Transverse colon (tissue), 4 donors: ENCODE results near the gene CAVIN1. TPM values are rescaled to one million over a fixed set of nuclear protein-coding genes. Genes with fewer than 3 reads are reported as not detected.

Source experiments
- DNase-seq: peaks from one replicate; pipeline ENCODE4 v3.0.0-alpha.2; 2019
- H3K27ac ChIP-seq, 4 donors: fragments of 200-600 bp; sonication (generic); 2 replicates each; pipeline ENCODE4 v1.5.1; 2016 to 2018; ENCODE audit warnings: inconsistent platforms in 4 of 4
- H3K27me3 ChIP-seq: fragments of 200-600 bp; sonication (generic); 2 replicates; pipeline ENCODE4 v1.5.1; 2017; ENCODE audit warnings: inconsistent platforms
- H3K36me3 ChIP-seq, 4 donors: fragments of 200-600 bp; sonication (generic); 2 replicates each; pipeline ENCODE4 v1.5.1; 2017 to 2019; ENCODE audit warnings: inconsistent platforms in 4 of 4
- H3K4me1 ChIP-seq, 4 donors: fragments of 200-600 bp; sonication (generic); 2 replicates each; pipeline ENCODE4 v1.5.1; 2017 to 2020; ENCODE audit warnings: inconsistent platforms in 4 of 4
- H3K4me3 ChIP-seq, 4 donors: fragments of 200-600 bp; sonication (generic); 1 replicate in 1 of 4; 2 replicates in 3 of 4; pipeline versions ENCODE4 v1.5.1 to v1.6.1; 2017 to 2019; ENCODE audit warnings: inconsistent platforms in 4 of 4
- H3K9me3 ChIP-seq, 2 donors: fragments of 200-600 bp; sonication (generic); 2 replicates each; pipeline ENCODE4 v1.5.1; 2017 to 2019; ENCODE audit warnings: inconsistent platforms in 2 of 2
- EP300 ChIP-seq: sonication (generic); formaldehyde crosslinking; IDR thresholded peaks from one replicate; pipeline ENCODE4 v1.6.1; 2017; ENCODE audit warnings: antibody characterized with exemption, low read depth
- POLR2A ChIP-seq: fragments of 450-650 bp; IDR thresholded peaks from one replicate; pipeline ENCODE4 v1.6.1; 2016; ENCODE audit warnings: antibody characterized with exemption, mild to moderate bottlenecking, moderate library complexity
- POLR2AphosphoS5 ChIP-seq, 3 donors: sonication (generic); formaldehyde crosslinking; IDR thresholded peaks; one replicate each; pipeline ENCODE4 v1.6.1; 2016; ENCODE audit warnings: antibody characterized with exemption in 3 of 3
- WGBS, 2 donors: methylation state at CpG; one replicate each; pipeline ENCODE4 v1.1.5; 2018; ENCODE audit warnings: low coverage in 1 of 2; 5-methylcytosine and 5-hydroxymethylcytosine counted together
- in situ Hi-C, 4 donors: fragments of 200-750 bp; cut with MboI; loops; one replicate each; pipeline versions ENCODE4 v1.15.0 to v1.15.1; 2017; ENCODE audit warnings: low sequenced_read_pairs in 3 of 4, low pct_ligation_motif_present in 1 of 4, low pct_unique_long_range_greater_than_20kb in 1 of 4
- intact Hi-C: fragments of 100-400 bp; cut with DNase I; formaldehyde crosslinking; loops from one replicate; pipeline ENCODE4 v1.15.1; 2023; ENCODE audit warnings: low total_unique reads
- total RNA-seq, 4 donors: library from RNA; depleted of rRNA; stranded (reverse); fragments of >200 nt; gene quantifications; one replicate each; pipeline ENCODE4 v1.1.0, GENCODE V29; 2016
- TF ChIP-seq, protein P1 (sequence below), 5 experiments: fragments of 200-600 bp in 3 of 5; fragments of 450-650 bp in 2 of 5; sonication (generic) in 3 of 5; IDR thresholded peaks; 1 replicate in 2 of 5; 2 replicates in 3 of 5; pipeline ENCODE4 v1.5.1; 2016 to 2017; ENCODE audit warnings: antibody characterized with exemption in 5 of 5, inconsistent platforms in 3 of 5, mild to moderate bottlenecking in 2 of 5, moderate library complexity in 1 of 5

Gene CAVIN1
- total RNA-seq, 4 donors from 2014 or later = 53.7 to 135 (median 69.2) TPM

DNA sequence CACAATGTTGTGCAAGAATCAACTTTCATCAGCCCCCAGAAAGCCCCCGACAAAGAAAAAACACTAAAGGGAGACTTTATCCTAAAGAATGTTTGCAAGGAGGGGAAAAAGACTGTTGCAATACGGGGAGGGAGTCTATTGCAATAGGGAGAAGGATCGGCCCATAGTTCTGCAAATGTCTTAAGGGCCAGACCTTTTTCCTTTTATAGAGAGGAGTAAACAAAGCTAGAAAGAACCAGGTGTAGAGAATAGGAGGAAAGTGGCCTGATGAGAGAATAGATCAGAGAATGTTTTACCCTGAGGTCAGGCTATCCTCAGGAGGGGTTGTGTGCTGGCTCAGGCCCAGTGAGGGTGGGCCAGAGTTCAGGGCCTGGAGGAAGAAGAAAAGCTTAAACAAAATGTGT lies 8.7 kb upstream of the CAVIN1 start:
- no peak for DNase-seq
- intact Hi-C loops = no loop called here
- Histone ChIP-seq H3K4me1 (peaks cover 5 to 28% (median 13%) of the 10 kb centered on the region in 4 donors), H3K27me3 (no peaks in the 10 kb centered on the region), H3K27ac (peak overlapping the region in 1 of 4 donors; percentile 33), H3K4me3 (no peak overlapping the region), H3K9me3 (no peaks in the 10 kb centered on the region), H3K36me3 (no peaks in the 10 kb centered on the region)
- TF ChIP-seq POLR2A = no peak
- TF ChIP-seq, protein P1, sequence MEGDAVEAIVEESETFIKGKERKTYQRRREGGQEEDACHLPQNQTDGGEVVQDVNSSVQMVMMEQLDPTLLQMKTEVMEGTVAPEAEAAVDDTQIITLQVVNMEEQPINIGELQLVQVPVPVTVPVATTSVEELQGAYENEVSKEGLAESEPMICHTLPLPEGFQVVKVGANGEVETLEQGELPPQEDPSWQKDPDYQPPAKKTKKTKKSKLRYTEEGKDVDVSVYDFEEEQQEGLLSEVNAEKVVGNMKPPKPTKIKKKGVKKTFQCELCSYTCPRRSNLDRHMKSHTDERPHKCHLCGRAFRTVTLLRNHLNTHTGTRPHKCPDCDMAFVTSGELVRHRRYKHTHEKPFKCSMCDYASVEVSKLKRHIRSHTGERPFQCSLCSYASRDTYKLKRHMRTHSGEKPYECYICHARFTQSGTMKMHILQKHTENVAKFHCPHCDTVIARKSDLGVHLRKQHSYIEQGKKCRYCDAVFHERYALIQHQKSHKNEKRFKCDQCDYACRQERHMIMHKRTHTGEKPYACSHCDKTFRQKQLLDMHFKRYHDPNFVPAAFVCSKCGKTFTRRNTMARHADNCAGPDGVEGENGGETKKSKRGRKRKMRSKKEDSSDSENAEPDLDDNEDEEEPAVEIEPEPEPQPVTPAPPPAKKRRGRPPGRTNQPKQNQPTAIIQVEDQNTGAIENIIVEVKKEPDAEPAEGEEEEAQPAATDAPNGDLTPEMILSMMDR (IDR thresholded peaks at IDR 0.05) = no peak
- TF ChIP-seq POLR2AphosphoS5 (IDR thresholded peaks at IDR 0.05) = no peak
- TF ChIP-seq EP300 = no peak
- WGBS, 2 donors = 33 to 46% methylated on average over 3 of the region's 3 CpGs
- in situ Hi-C loops = loop anchor here in 2 of 4 donors (10.0 kb wide), 1 partner anchor 93 kb away; no protein-coding TSS in a partner anchor

DNA sequence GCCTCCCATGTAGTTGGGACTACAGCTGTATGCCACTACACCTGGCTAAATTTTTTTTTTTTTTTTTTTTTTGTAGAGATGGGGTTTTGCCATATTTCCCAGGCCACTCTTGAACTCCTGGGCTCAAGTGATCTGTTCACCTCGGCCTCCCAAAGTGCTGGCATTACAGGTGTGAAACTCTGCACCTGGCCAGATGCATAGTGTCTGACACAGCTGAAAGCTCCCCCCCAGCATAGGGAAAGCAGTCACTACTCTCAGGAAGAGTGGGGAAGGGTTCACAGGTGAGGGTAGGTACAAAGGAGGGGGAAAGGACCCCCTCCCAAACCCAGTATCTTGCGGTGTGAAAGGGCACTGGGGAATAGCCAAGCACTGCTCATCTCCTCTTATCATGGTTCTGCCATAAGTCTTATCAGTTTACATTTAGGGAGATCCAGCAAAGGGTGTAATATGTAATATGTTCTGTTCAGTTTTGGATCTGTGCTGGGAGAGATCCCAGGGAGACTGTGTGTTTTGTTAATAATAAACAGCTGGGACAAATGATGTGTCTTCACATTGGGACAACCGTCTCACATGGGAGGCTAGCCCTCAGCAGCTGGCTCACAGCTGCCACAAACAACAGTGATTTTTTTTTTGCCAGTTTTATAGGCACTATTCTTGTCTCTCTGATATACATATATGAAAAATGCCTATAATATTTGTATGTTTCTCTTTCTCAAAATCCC lies 6.8 kb upstream of the CAVIN1 start:
- in situ Hi-C loops = loop anchor here in 3 of 4 donors (5.0 to 10.0 kb wide), 2 partner anchors 82 to 95 kb away; no protein-coding TSS in a partner anchor
- intact Hi-C loops = loop anchor here (10.0 kb wide), 1 partner anchor 95 kb away; no protein-coding TSS in a partner anchor
- Histone ChIP-seq H3K9me3 (no peaks in the 10 kb centered on the region), H3K36me3 (no peaks in the 10 kb centered on the region), H3K27me3 (no peaks in the 10 kb centered on the region), H3K4me3 (no peak overlapping the region), H3K27ac (no peak overlapping the region), H3K4me1 (peaks cover 5 to 28% (median 13%) of the 10 kb centered on the region in 4 donors)
- TF ChIP-seq POLR2AphosphoS5 (IDR thresholded peaks at IDR 0.05) (no peak), POLR2A (no peak), EP300 (no peak)
- TF ChIP-seq, protein P1 (IDR thresholded peaks at IDR 0.05) = no peak
- no peak for DNase-seq
- 29 to 42% methylated on average over 1 to 3 of the region's 3 CpGs for WGBS, 2 donors

DNA sequence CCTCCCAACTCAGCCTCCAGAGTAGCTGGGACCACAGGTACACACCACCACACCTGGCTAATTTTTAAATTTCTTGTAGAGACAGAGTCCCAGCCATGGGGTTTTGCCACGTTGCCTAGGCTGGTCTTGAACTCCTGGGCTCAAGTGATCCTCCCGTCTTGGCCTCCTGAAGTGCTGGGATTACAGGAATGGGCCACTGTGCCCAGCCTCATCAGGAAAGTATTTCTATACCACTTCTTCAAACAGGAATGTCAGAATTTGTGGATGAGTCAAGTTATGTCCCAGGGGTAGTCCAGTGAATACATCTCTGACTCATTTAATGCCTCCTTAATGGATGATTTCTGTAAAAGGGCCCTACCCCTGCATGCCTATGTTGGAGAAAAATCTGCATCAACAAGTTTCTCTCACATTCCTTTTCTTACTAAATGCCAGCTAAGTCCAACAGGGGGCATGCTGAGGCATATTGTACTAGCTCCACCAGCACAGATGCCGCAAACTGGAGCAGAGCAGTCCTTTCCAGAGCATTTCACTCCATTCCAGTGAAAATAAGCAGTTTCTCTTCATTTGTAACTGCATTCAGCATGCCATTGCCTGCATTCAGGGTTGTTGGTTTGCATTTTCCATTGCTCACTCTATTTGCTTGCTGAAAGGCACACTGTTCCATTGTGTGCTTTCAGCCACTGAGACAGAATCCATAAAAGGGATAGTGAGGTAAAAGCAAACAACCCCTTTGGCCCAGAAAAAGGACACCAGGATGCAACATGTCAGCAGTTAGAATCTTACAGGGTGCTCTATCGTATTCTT lies 5.3 kb upstream of the CAVIN1 start:
- no peaks in the 10 kb centered on the region for H3K36me3 ChIP-seq
- WGBS, 2 donors = 21 to 22% methylated on average over 2 to 4 of the region's 4 CpGs
- peak overlapping the region in 3 of 4 donors; percentile 8 to 32 (median 13) for H3K27ac ChIP-seq
- peaks cover 5% of the 10 kb centered on the region for H3K27me3 ChIP-seq
- no peak overlapping the region for H3K4me3 ChIP-seq
- peaks cover 5 to 35% (median 17%) of the 10 kb centered on the region in 4 donors for H3K4me1 ChIP-seq
- in situ Hi-C loops = loop anchor here in 1 of 4 donors (5.0 kb wide), 1 partner anchor 84 kb away; no protein-coding TSS in a partner anchor
- no peaks in the 10 kb centered on the region for H3K9me3 ChIP-seq
- peak; percentile 57 for DNase-seq
- TF ChIP-seq, protein P1 (IDR thresholded peaks at IDR 0.05) = peak; percentile 57 to 78 (median 65)
- TF ChIP-seq POLR2AphosphoS5 (IDR thresholded peaks at IDR 0.05) = no peak
- intact Hi-C loops = loop anchor here (10.0 kb wide), 1 partner anchor 96 kb away; no protein-coding TSS in a partner anchor
